GM12891 (cell line): Measurements from ENCODE around the gene APC2.

Experiments used
- POLR2A ChIP-seq: IDR thresholded peaks from 2 replicates; pipeline ENCODE4 v1.6.1; 2011; ENCODE audit warnings: low read depth, low read length, control low read depth
- POLR2AphosphoS5 ChIP-seq: IDR thresholded peaks from 2 replicates; pipeline ENCODE4 v1.6.1; 2011; ENCODE audit warnings: low read depth, low read length, control low read depth
- POU2F2 ChIP-seq: IDR thresholded peaks from 2 replicates; pipeline ENCODE4 v1.6.1; 2011; ENCODE audit warnings: low read depth, mild to moderate bottlenecking, control low read depth, low read length, moderate library complexity
- SPI1 ChIP-seq: IDR thresholded peaks from 2 replicates; pipeline ENCODE4 v1.6.1; 2011; ENCODE audit warnings: low read depth, low read length, control low read depth
- TAF1 ChIP-seq: IDR thresholded peaks from 2 replicates; pipeline ENCODE4 v1.6.1; 2011; ENCODE audit warnings: low read depth, low read length, control low read depth

DNA sequence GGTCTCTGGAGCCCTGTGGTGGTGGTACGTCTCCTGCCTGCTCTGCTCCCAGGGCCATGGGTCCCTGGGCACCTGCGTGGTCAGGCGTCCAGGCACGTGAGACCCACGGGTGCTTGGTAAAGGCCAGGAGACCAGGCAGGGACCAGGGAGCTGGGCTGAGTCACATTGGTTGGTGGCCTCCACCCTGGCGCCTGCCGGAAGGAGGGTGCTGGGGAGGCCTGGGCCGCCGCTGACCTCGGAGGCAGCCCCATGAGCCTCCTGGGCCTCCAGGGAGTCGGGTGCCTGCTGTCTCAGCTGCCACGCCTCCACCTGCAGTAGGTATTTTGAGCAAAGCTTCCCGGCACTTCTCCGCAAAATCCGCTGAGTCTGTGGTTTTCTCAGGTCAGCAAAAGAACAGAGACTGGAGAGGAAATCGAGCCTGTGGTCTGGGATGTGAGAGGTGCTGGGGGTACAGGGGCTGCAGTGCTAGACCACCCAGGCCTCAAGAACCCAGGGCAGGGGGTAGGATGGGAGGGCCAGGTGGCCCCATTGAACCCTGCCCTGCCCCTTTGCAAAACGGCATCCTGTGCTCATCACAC, 70.4 kb downstream of the APC2 start:
- TF ChIP-seq POLR2AphosphoS5 (no peak), POU2F2 (no peak), POLR2A (no peak), SPI1 (no peak), TAF1 (no peak)
